Measurements from ENCODE around the gene TSR1.

TSR1 gene

GRCh38 chr17:2279707-2280106 is 56.5 kb downstream of the TSR1 start:
- DNase-seq = no peak

GRCh38 chr17:2277429-2278170 is 58.7 kb downstream of the TSR1 start:
- no peak for DNase-seq

- DNase-seq = no peak
These were observed 60.5 kb downstream of the TSR1 start for GRCh38 chr17:2275722-2276121.

DNA sequence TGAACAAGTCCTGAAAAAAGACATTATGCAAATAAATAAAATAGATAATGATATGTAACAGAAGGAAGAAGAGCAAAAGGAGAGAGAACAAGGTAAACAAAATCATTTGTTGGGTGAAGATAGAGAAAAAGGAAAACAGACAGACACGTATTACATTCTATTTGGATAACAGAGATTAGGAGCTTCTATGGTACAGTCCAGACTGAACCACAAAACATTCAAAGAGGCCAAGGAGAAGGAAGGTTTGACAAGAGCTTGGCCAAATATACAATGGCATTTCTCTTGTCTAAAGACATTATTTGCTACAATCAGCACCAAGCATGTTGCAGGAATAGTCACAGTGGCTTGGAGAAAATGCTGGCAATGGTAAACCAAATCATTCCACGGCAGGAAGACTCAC is 61.8 kb downstream of the TSR1 start:
- DNase-seq = no peak
